HT1080 (cell line): ENCODE measurements around the gene OR52E1. TPM values are rescaled to one million over a fixed set of nuclear protein-coding genes. Genes with fewer than 3 reads are reported as not detected.

Experiments
- DNase-seq: peaks from one replicate; pipeline ENCODE4 v3.0.0-alpha.2; 2015; ENCODE audit warnings: low read depth
- total RNA-seq: library from RNA; depleted of rRNA; stranded (reverse); fragments of >200 nt; shearing (Covaris generic); gene quantifications from 2 replicates; pipeline ENCODE4 v1.2.3, GENCODE V29; 2014; rRNA removed

OR52E1 gene
- total RNA-seq, 1 experiment from 2014 or later = not detected

DNA sequence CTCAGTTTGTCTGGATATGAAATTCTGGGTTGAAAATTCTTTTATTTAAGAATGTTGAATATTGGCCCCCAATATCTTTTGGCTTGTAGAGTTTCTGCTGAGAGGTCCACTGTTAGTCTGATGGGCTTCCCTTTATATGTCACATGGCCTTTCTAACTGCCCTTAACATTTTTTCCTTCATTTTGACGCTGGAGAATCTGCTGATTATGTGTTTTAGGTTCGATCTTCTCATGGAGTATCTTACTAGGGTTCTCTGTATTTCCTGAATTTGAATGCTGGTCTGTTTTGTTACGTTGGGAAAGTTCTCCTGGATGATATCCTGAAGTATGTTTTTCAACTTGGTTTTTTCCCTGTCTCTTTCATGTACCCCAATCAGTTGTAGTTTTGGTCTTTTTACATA lies 46.0 kb downstream of the OR52E1 start:
- no peak for DNase-seq

DNA sequence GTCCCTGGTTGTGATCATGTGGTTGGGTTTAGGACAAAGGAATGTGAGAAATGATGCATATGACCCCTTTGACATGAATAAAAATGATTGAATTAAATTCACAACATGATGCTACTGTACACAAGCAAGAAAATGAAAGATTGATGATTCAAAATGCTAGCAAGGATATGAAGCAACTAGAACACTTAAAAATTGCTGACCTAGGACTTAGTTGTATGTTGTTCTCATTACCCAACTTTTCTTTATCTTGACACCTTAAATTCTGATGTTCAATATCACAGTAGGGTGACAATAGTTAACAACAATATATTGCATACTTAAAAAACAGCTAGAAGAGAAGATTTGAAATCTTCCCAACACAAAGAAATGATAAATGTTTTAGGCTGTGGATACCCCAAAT lies 48.2 kb downstream of the OR52E1 start:
- DNase-seq = no peak

DNA sequence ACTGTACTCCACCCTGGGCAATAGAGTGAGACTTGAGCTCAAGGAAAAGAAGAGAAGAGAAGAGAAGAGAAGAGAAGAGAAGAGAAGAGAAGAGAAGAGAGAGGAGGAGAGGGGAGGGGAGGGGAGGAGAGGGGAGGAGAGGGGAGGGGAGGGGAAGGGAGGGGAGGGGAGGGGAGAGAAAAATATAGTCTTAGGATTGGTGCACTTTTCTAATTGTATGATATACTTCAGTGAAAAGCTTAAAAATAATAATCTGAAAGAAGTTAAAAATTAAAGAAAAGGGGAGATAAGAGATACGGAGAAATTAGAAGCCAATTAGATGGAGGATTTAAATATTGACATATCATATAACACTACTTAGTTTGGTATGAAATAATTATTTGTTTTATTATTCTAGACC lies 49.5 kb downstream of the OR52E1 start:
- no peak for DNase-seq

Other genes starting within 250 kb of the OR52E1 start
- gene OR51F2, start 248.3 kb upstream of the OR52E1 start, total RNA-seq = not detected in 2 replicates
- gene OR51S1, start 220.4 kb upstream of the OR52E1 start, total RNA-seq = not detected in 2 replicates
- gene OR51T1, start 187.7 kb upstream of the OR52E1 start, total RNA-seq = not detected in 2 replicates
- not detected in 2 replicates for gene OR51A7, start 165.8 kb upstream of the OR52E1 start, total RNA-seq
- gene OR51G2, start 150.2 kb upstream of the OR52E1 start, total RNA-seq = not detected in 2 replicates
- gene OR51G1, start 145.2 kb upstream of the OR52E1 start, total RNA-seq = not detected in 2 replicates
- gene OR51A4, start 122.0 kb upstream of the OR52E1 start, total RNA-seq = not detected in 2 replicates
- not detected in 2 replicates for gene OR51A2, start 113.9 kb upstream of the OR52E1 start, total RNA-seq
- gene OR51L1, start 74.7 kb upstream of the OR52E1 start, total RNA-seq = not detected in 2 replicates
- gene OR52J3, start 23.0 kb upstream of the OR52E1 start, total RNA-seq = not detected in 2 replicates
- gene OR52E2, start 9.9 kb upstream of the OR52E1 start, total RNA-seq = not detected in 2 replicates
- not detected in 2 replicates for gene OR52A5, start 68.8 kb downstream of the OR52E1 start, total RNA-seq
- gene OR52A1, start 85.2 kb downstream of the OR52E1 start, total RNA-seq = not detected in 2 replicates
- not detected in 2 replicates for gene OR51V1, start 131.1 kb downstream of the OR52E1 start, total RNA-seq
- not detected in 2 replicates for gene HBB, start 157.5 kb downstream of the OR52E1 start, total RNA-seq
- gene HBD, start 164.9 kb downstream of the OR52E1 start, total RNA-seq = not detected in 2 replicates
- gene HBG1, start 180.3 kb downstream of the OR52E1 start, total RNA-seq = 0.31 TPM in 1 of 2 replicates, not detected in the other
- 15.1 and 19.5 TPM in 2 replicates for gene HBG2, start 185.2 kb downstream of the OR52E1 start, total RNA-seq
- 157 and 165 TPM in 2 replicates for gene HBE1, start 200.4 kb downstream of the OR52E1 start, total RNA-seq
- 21.5 and 33.4 TPM in 2 replicates for gene OR51B4, start 232.4 kb downstream of the OR52E1 start, total RNA-seq